DND-41 (cell line): Measurements from ENCODE around the gene PRR15L.

Experiments used
- ATAC-seq: fragments of 200-7000 bp; cut with Tn5 transposase; 3 replicates; pipeline ENCODE4 v1.9.1; 2021; ENCODE audit warnings: low read depth; ENCODE audit not compliant: insufficient read depth
- DNase-seq: peaks from one replicate; pipeline ENCODE4 v3.0.0-alpha.2; 2020
- H2AFZ ChIP-seq: 2 replicates; pipeline ENCODE4 v1.6.0; 2012; ENCODE audit warnings: low read depth, low read length
- H3K27ac ChIP-seq: 2 replicates; pipeline ENCODE4 v1.5.1; 2012; ENCODE audit warnings: low read length, inconsistent platforms
- H3K27me3 ChIP-seq: fragments of 200-600 bp; sonication (generic); 2 replicates; pipeline ENCODE4 v1.6.0; 2012; ENCODE audit warnings: low read length, mild to moderate bottlenecking, inconsistent platforms; ENCODE audit not compliant: insufficient read depth, poor library complexity
- H3K36me3 ChIP-seq: 2 replicates; pipeline ENCODE4 v1.5.1; 2012; ENCODE audit warnings: low read length, inconsistent platforms; ENCODE audit not compliant: insufficient read depth
- H3K4me1 ChIP-seq: 2 replicates; pipeline ENCODE4 v1.5.1; 2012; ENCODE audit warnings: mild to moderate bottlenecking, low read length; ENCODE audit not compliant: insufficient read depth
- H3K4me2 ChIP-seq: 2 replicates; pipeline ENCODE4 v1.6.0; 2012; ENCODE audit warnings: mild to moderate bottlenecking, moderate library complexity, low read length, inconsistent platforms; ENCODE audit not compliant: insufficient read depth
- H3K4me3 ChIP-seq, 2 experiments: fragments of 200-600 bp in 1 of 2; shearing (Covaris generic) in 1 of 2; 2 replicates each; pipeline ENCODE4 v1.5.1; 2012 to 2016; ENCODE audit warnings: inconsistent platforms in 2 of 2, low read length in 2 of 2, mild to moderate bottlenecking in 2 of 2, low read depth in 1 of 2, moderate library complexity in 1 of 2
- H3K79me2 ChIP-seq: 2 replicates; pipeline ENCODE4 v1.6.0; 2012; ENCODE audit warnings: low read length, inconsistent platforms; ENCODE audit not compliant: insufficient read depth
- H3K9ac ChIP-seq: 2 replicates; pipeline ENCODE4 v1.6.0; 2012; ENCODE audit warnings: low read depth, mild to moderate bottlenecking, inconsistent platforms, low read length, moderate library complexity
- H3K9me3 ChIP-seq: 2 replicates; pipeline ENCODE4 v1.5.1; 2012; ENCODE audit warnings: low read length, moderate library complexity, mild to moderate bottlenecking, inconsistent platforms; ENCODE audit not compliant: insufficient read depth, severe bottlenecking
- H4K20me1 ChIP-seq: 2 replicates; pipeline ENCODE4 v1.6.0; 2012; ENCODE audit warnings: low read length; ENCODE audit not compliant: insufficient read depth
- EZH2 ChIP-seq: IDR thresholded peaks from 3 replicates; pipeline ENCODE4 v1.6.1; 2012; ENCODE audit warnings: borderline replicate concordance, low read depth, mild to moderate bottlenecking, moderate library complexity, low read length, inconsistent platforms; ENCODE audit not compliant: severe bottlenecking
- TF ChIP-seq, protein P1 (sequence below): IDR thresholded peaks from 2 replicates; pipeline ENCODE4 v1.5.1; 2012; ENCODE audit warnings: borderline replicate concordance, low read length, moderate library complexity, mild to moderate bottlenecking; ENCODE audit not compliant: poor library complexity, severe bottlenecking; ENCODE audit errors: extremely low read depth

PRR15L gene

DNA sequence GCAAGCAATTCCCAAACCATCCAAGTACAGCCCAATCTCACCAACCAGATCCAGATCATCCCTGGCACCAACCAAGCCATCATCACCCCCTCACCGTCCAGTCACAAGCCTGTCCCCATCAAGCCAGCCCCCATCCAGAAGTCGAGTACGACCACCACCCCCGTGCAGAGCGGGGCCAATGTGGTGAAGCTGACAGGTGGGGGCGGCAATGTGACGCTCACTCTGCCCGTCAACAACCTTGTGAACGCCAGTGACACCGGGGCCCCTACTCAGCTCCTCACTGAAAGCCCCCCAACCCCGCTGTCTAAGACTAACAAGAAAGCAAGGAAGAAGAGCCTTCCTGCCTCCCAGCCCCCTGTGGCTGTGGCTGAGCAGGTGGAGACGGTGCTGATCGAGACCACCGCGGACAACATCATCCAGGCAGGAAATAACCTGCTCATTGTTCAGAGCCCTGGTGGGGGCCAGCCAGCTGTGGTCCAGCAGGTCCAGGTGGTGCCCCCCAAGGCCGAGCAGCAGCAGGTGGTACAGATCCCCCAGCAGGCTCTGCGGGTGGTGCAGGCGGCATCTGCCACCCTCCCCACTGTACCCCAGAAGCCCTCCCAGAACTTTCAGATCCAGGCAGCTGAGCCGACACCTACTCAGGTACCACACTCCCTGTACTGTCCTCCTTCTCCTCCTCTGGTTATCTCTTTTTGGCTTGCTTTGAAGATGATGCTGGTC is 41.0 kb downstream of the PRR15L start:
- H3K9ac ChIP-seq = no peak overlapping the region
- ATAC-seq = no peak
- no peak overlapping the region for H3K4me3 ChIP-seq
- no peaks in the 10 kb centered on the region for H3K9me3 ChIP-seq
- no peak overlapping the region for H3K4me2 ChIP-seq
- H3K27me3 ChIP-seq = no peaks in the 10 kb centered on the region
- no peak for TF ChIP-seq EZH2
- TF ChIP-seq, protein P1, sequence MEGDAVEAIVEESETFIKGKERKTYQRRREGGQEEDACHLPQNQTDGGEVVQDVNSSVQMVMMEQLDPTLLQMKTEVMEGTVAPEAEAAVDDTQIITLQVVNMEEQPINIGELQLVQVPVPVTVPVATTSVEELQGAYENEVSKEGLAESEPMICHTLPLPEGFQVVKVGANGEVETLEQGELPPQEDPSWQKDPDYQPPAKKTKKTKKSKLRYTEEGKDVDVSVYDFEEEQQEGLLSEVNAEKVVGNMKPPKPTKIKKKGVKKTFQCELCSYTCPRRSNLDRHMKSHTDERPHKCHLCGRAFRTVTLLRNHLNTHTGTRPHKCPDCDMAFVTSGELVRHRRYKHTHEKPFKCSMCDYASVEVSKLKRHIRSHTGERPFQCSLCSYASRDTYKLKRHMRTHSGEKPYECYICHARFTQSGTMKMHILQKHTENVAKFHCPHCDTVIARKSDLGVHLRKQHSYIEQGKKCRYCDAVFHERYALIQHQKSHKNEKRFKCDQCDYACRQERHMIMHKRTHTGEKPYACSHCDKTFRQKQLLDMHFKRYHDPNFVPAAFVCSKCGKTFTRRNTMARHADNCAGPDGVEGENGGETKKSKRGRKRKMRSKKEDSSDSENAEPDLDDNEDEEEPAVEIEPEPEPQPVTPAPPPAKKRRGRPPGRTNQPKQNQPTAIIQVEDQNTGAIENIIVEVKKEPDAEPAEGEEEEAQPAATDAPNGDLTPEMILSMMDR = no peak
- peaks cover 32% of the 10 kb centered on the region for H3K36me3 ChIP-seq
- no peak overlapping the region for H2AFZ ChIP-seq
- H4K20me1 ChIP-seq = no peaks in the 10 kb centered on the region
- DNase-seq = no peak
- peaks cover 8% of the 10 kb centered on the region; the same call in 1 of the 2 replicates for H3K79me2 ChIP-seq
- no peaks in the 10 kb centered on the region for H3K4me1 ChIP-seq
- H3K27ac ChIP-seq = no peak overlapping the region

DNA sequence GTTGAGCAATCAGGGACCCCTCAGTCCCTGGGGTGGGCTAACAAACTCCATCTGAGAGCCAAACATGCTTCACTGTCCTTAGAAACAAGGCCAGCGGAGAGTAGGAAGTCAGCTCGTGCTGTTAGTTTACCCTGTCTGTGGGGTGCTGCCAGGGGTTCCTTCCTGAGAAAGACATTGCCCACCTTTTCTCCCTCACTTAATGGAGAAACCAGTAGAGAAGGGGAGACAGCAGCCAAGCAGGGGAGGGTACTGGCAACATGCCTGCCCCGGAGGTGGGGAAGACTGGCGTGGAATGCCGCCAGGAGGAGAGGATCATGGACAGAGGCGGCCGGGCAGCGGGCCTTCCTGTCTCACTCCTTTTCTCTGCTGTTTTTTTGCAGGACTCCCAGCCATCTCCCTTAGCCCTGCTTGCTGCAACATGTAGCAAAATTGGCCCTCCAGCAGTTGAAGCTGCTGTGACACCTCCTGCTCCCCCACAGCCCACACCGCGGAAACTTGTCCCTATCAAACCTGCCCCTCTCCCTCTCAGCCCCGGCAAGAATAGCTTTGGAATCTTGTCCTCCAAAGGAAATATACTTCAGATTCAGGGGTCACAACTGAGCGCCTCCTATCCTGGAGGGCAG is 41.8 kb downstream of the PRR15L start:
- no peaks in the 10 kb centered on the region for H3K27me3 ChIP-seq
- H3K4me3 ChIP-seq = no peak overlapping the region
- H3K9me3 ChIP-seq = no peaks in the 10 kb centered on the region
- H2AFZ ChIP-seq = no peak overlapping the region
- H4K20me1 ChIP-seq = no peaks in the 10 kb centered on the region
- no peak for ATAC-seq
- no peak overlapping the region for H3K27ac ChIP-seq
- peaks cover 9% of the 10 kb centered on the region; the same call in 1 of the 2 replicates for H3K79me2 ChIP-seq
- no peak overlapping the region for H3K9ac ChIP-seq
- TF ChIP-seq EZH2 = no peak
- TF ChIP-seq, protein P1 = no peak
- DNase-seq = no peak
- peaks cover 30% of the 10 kb centered on the region for H3K36me3 ChIP-seq
- H3K4me1 ChIP-seq = no peaks in the 10 kb centered on the region
- H3K4me2 ChIP-seq = no peak overlapping the region

DNA sequence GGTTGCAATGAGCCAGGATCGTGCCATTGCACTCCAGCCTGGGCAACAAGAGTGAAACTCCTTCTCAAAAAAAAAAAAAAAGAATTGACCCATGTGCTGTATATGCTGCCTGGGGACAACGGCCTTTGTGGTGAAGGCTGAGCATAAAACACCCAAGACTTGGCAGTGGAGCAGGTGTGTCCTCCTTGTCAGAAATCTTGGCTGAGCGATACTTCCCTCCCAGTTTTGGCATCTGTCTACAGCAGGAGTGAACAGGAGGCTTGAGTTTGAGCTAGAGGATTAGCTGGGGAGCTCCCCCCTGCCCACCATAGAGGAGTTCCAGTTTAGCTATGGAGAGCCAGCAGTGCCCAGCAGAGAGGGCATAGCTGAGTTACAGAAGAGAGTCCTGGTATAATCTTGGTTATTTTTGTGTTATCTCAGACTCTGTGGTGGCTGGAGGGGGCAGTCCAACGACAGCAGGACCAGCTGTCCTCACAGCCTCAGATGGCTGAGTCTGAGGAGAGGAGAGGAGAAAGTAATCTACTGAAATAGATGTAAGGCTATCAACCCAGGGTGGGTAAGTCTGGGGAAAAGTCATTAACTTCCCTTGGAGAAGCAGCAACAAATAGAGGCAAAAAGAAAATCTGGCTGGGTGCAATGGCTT is 43.3 kb downstream of the PRR15L start:
- Histone ChIP-seq H3K27ac (no peak overlapping the region), H3K4me2 (no peak overlapping the region), H3K27me3 (no peaks in the 10 kb centered on the region), H3K36me3 (peaks cover 30% of the 10 kb centered on the region), H2AFZ (no peak overlapping the region), H3K4me3 (no peak overlapping the region), H4K20me1 (no peaks in the 10 kb centered on the region), H3K4me1 (no peaks in the 10 kb centered on the region), H3K9me3 (no peaks in the 10 kb centered on the region), H3K9ac (no peak overlapping the region), H3K79me2 (peaks cover 19% of the 10 kb centered on the region; the same call in 1 of the 2 replicates)
- TF ChIP-seq, protein P1 = no peak
- TF ChIP-seq EZH2 = no peak
- DNase-seq (no peak), ATAC-seq (no peak)
